ENCODE data around the gene DCAF4. TPM values are rescaled to one million over a fixed set of nuclear protein-coding genes. Genes with fewer than 3 reads are reported as not detected.

Gene DCAF4
- total and polyA plus RNA-seq, 2 donors from 2014 or later = 11.0 to 23.1 TPM

DNA sequence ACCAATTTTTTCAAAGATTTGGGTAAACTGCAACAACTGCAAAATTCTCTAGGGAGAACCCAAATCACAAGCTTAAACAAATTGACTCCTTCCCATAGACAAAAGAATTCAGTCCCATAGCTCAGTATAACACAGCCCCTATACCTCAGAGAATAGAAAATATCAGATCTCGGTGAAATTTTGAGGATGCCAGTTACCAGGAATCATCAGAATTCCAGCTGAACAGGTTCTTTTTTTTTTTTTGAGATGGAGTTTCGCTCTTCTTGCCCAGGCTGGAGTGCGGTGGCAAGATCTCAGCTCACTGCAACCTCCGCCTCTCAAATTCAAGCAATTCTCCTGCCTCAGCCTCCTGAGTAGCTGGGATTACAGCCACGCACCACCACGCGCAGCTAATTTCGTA lies 63.9 kb downstream of the DCAF4 start:
- FAIRE-seq (no peak), DNase-seq (no peak)
- TF ChIP-seq, protein P1, sequence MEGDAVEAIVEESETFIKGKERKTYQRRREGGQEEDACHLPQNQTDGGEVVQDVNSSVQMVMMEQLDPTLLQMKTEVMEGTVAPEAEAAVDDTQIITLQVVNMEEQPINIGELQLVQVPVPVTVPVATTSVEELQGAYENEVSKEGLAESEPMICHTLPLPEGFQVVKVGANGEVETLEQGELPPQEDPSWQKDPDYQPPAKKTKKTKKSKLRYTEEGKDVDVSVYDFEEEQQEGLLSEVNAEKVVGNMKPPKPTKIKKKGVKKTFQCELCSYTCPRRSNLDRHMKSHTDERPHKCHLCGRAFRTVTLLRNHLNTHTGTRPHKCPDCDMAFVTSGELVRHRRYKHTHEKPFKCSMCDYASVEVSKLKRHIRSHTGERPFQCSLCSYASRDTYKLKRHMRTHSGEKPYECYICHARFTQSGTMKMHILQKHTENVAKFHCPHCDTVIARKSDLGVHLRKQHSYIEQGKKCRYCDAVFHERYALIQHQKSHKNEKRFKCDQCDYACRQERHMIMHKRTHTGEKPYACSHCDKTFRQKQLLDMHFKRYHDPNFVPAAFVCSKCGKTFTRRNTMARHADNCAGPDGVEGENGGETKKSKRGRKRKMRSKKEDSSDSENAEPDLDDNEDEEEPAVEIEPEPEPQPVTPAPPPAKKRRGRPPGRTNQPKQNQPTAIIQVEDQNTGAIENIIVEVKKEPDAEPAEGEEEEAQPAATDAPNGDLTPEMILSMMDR (IDR thresholded peaks at IDR 0.05; ENCODE audit: borderline replicate concordance, extremely low read depth, insufficient read depth) = no peak
- Histone ChIP-seq H3K9me3 (ENCODE audit: control insufficient read depth in 2 of 3, insufficient read depth in 1 of 3, low read length in 3 of 3) (no peaks in the 10 kb centered on the region), H3K9ac (ENCODE audit: low read length in 3 of 3) (no peak overlapping the region), H3K27ac (ENCODE audit: low read depth in 2 of 2, low read length in 2 of 2) (no peak overlapping the region), H3K4me1 (ENCODE audit: control insufficient read depth in 2 of 3, insufficient read depth in 2 of 3, low read depth in 1 of 3, low read length in 3 of 3) (no peaks in the 10 kb centered on the region), H3K4me3 (ENCODE audit: low read length in 3 of 3) (no peak overlapping the region), H3K36me3 (ENCODE audit: control insufficient read depth in 2 of 3, insufficient read depth in 3 of 3, low read length in 3 of 3) (peaks cover 5 to 12% (median 10%) of the 10 kb centered on the region in 3 donors), H3K27me3 (ENCODE audit: control insufficient read depth, insufficient read depth, low read length) (no peaks in the 10 kb centered on the region)
- intact Hi-C loops (cut with DNase I) = no loop called here

DNA sequence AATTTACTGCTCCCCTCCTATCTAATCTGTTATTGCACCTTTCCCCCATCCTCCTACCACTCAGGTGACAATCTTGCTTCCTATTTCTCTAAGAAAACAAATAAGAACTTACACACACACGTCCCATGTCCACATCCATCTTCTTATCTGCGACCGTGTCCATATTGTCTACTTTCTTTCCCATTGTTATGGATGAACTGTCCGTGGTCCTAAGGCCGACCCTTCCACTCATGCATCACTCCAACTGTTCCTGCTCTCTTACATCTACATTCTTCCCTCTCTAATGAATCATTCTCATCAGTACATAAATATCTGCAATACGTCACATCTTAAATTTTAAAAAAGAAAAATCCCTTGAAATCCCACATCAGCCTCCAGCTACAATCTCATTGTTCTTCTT lies 70.7 kb downstream of the DCAF4 start:
- no peak overlapping the region for H3K27ac ChIP-seq (ENCODE audit: low read depth in 2 of 2, low read length in 2 of 2)
- no peaks in the 10 kb centered on the region for H3K9me3 ChIP-seq (ENCODE audit: control insufficient read depth in 2 of 3, insufficient read depth in 1 of 3, low read length in 3 of 3)
- no peaks in the 10 kb centered on the region for H3K27me3 ChIP-seq (ENCODE audit: control insufficient read depth, insufficient read depth, low read length)
- no peak overlapping the region for H3K9ac ChIP-seq (ENCODE audit: low read length in 3 of 3)
- intact Hi-C loops (cut with DNase I) = no loop called here
- no peak for FAIRE-seq
- TF ChIP-seq, protein P1 (IDR thresholded peaks at IDR 0.05; ENCODE audit: borderline replicate concordance, extremely low read depth, insufficient read depth) = no peak
- no peaks in the 10 kb centered on the region for H3K4me1 ChIP-seq (ENCODE audit: control insufficient read depth in 2 of 3, insufficient read depth in 2 of 3, low read depth in 1 of 3, low read length in 3 of 3)
- no peak for DNase-seq
- peaks cover 7 to 29% (median 21%) of the 10 kb centered on the region in 3 donors for H3K36me3 ChIP-seq (ENCODE audit: control insufficient read depth in 2 of 3, insufficient read depth in 3 of 3, low read length in 3 of 3)
- H3K4me3 ChIP-seq (ENCODE audit: low read length in 3 of 3) = no peak overlapping the region

DNA sequence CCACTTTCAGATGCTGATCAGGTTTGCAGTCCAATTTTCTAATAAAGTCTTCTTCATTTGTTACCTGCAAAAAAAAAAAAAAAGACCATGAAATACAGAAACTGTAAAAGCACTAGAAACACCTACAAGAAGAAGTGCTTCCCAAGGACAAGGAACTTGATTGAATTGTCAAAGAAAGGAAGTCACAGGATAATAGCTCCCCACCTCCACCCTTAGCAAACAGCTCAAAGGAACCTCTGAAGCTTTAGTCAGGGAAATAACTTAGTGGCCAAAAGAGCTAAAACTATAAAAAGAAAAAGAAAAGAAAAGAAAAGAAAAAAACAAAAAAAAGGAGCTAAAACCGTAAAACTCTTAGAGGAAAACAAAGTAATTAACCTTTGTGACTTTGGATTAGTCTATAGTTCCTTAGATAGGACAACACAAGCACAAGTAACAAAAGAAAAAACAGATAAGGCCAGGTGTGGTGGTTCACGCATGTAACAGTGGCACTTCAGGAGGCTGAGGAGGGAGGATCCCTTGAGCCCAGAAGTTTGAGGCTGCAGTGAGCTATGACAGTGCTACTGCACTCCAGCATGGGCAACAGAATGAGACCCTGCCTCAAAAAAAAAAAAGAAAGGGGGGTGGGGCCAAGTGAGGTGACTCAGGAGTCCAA lies 72.1 kb downstream of the DCAF4 start:
- peaks cover 5 to 21% (median 14%) of the 10 kb centered on the region in 3 donors for H3K36me3 ChIP-seq (ENCODE audit: control insufficient read depth in 2 of 3, insufficient read depth in 3 of 3, low read length in 3 of 3)
- TF ChIP-seq, protein P1 (IDR thresholded peaks at IDR 0.05; ENCODE audit: borderline replicate concordance, extremely low read depth, insufficient read depth) = no peak
- intact Hi-C loops (cut with DNase I) = no loop called here
- no peak overlapping the region for H3K27ac ChIP-seq (ENCODE audit: low read depth in 2 of 2, low read length in 2 of 2)
- H3K27me3 ChIP-seq (ENCODE audit: control insufficient read depth, insufficient read depth, low read length) = no peaks in the 10 kb centered on the region
- DNase-seq (no peak), FAIRE-seq (no peak)
- no peaks in the 10 kb centered on the region for H3K9me3 ChIP-seq (ENCODE audit: control insufficient read depth in 2 of 3, insufficient read depth in 1 of 3, low read length in 3 of 3)
- no peak overlapping the region for H3K9ac ChIP-seq (ENCODE audit: low read length in 3 of 3)
- no peak overlapping the region for H3K4me3 ChIP-seq (ENCODE audit: low read length in 3 of 3)
- H3K4me1 ChIP-seq (ENCODE audit: control insufficient read depth in 2 of 3, insufficient read depth in 2 of 3, low read depth in 1 of 3, low read length in 3 of 3) = no peaks in the 10 kb centered on the region

DNA sequence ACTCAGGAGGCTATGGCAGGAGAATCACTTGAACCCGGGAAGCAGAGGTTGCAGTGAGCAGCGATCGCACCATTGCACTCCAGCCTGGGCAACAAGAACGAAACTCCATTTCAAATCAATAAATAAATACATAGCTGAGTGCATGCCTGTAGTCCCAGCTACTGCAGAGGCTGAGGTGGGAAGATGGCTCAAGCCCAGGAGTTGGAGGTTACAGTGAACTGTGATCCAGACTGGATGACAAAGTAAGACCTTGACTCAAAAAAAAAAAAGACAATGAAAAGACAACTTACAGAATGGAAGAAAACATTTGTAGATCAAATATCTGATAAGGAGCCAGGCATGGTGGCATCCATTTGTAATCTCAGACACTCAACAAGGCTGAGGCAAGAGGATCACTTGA lies 73.1 kb downstream of the DCAF4 start:
- TF ChIP-seq, protein P1 (IDR thresholded peaks at IDR 0.05; ENCODE audit: borderline replicate concordance, extremely low read depth, insufficient read depth) = no peak
- Histone ChIP-seq H3K27me3 (ENCODE audit: control insufficient read depth, insufficient read depth, low read length) (no peaks in the 10 kb centered on the region), H3K9me3 (ENCODE audit: control insufficient read depth in 2 of 3, insufficient read depth in 1 of 3, low read length in 3 of 3) (no peaks in the 10 kb centered on the region), H3K4me1 (ENCODE audit: control insufficient read depth in 2 of 3, insufficient read depth in 2 of 3, low read depth in 1 of 3, low read length in 3 of 3) (no peaks in the 10 kb centered on the region), H3K9ac (ENCODE audit: low read length in 3 of 3) (no peak overlapping the region), H3K4me3 (ENCODE audit: low read length in 3 of 3) (no peak overlapping the region), H3K36me3 (ENCODE audit: control insufficient read depth in 2 of 3, insufficient read depth in 3 of 3, low read length in 3 of 3) (peaks cover 5 to 27% (median 14%) of the 10 kb centered on the region in 3 donors), H3K27ac (ENCODE audit: low read depth in 2 of 2, low read length in 2 of 2) (no peak overlapping the region)
- intact Hi-C loops (cut with DNase I) = no loop called here
- FAIRE-seq (no peak), DNase-seq (no peak)
